ENCODE data around the gene CCDC24.

The CCDC24 gene

GRCh38 chr1:43976890-43977289 lies 14.5 kb upstream of the CCDC24 start:
- no peak for DNase-seq (ENCODE audit: low read depth)
- no peak for TF ChIP-seq CTCF (conservative IDR thresholded peaks at IDR 0.05; ENCODE audit: low read depth, low read length)
- H3K4me3 ChIP-seq (ENCODE audit: low read length): no peak overlapping the region

- no peak for TF ChIP-seq CTCF (conservative IDR thresholded peaks at IDR 0.05; ENCODE audit: low read depth, low read length)
- DNase-seq (ENCODE audit: low read depth): no peak
- no peak overlapping the region for H3K4me3 ChIP-seq (ENCODE audit: low read length)
Observed at GRCh38 chr1:43977376-43978263, 13.8 kb upstream of the CCDC24 start.

GRCh38 chr1:43978264-43978550 lies 13.2 kb upstream of the CCDC24 start:
- no peak for TF ChIP-seq CTCF (conservative IDR thresholded peaks at IDR 0.05; ENCODE audit: low read depth, low read length)
- no peak for DNase-seq (ENCODE audit: low read depth)
- H3K4me3 ChIP-seq (ENCODE audit: low read length): no peak overlapping the region

GRCh38 chr1:43978551-43979260 lies 12.7 kb upstream of the CCDC24 start, which contains the start of gene B4GALT2:
Gene B4GALT2, plus strand, starts transcription at chr1:43979210. Its CDS starts 1,951 bp downstream, at chr1:43981161.
- no peak for DNase-seq (ENCODE audit: low read depth)
- H3K4me3 ChIP-seq (ENCODE audit: low read length): peak within 1 kb of the TSS; percentile 69
- no peak for TF ChIP-seq CTCF (conservative IDR thresholded peaks at IDR 0.05; ENCODE audit: low read depth, low read length)

- TF ChIP-seq CTCF (conservative IDR thresholded peaks at IDR 0.05; ENCODE audit: low read depth, low read length): no peak
- peak overlapping the region; percentile 54 for H3K4me3 ChIP-seq (ENCODE audit: low read length)
- no peak for DNase-seq (ENCODE audit: low read depth)
Observed at GRCh38 chr1:43979261-43979527, 12.2 kb upstream of the CCDC24 start.

GRCh38 chr1:43979528-43980254 lies 11.7 kb upstream of the CCDC24 start:
- no peak for TF ChIP-seq CTCF (conservative IDR thresholded peaks at IDR 0.05; ENCODE audit: low read depth, low read length)
- H3K4me3 ChIP-seq (ENCODE audit: low read length): peak overlapping the region; percentile 54
- no peak for DNase-seq (ENCODE audit: low read depth)

Data from retinal pigment epithelial cell (primary cell).